PC-9 (cell line): ENCODE results near the gene C3orf20. TPM values are rescaled to one million over a fixed set of nuclear protein-coding genes. Genes with fewer than 3 reads are reported as not detected.

Experiments
- BruUV-seq: library from RNA; stranded (reverse); fragments of 400-500 nt; replicated peaks from 2 replicates; lab custom pipeline; 2021; lab: Mats Ljungman, UMichigan
- CTCF ChIA-PET: fragments of 300-600 bp; sonication (Branson Sonifier 250); formaldehyde crosslinking; loops from one replicate; lab custom pipeline; 2022; ENCODE audit warnings: antibody characterized with exemption; lab: Charles Lee
- POLR2A ChIA-PET: fragments of 300-600 bp; sonication (Branson Sonifier 250); formaldehyde crosslinking; loops from one replicate; lab custom pipeline; 2022; ENCODE audit warnings: antibody characterized with exemption; ENCODE audit not compliant: unreplicated experiment; lab: Charles Lee
- DNase-seq, 2 experiments: peaks; one replicate each; pipeline versions ENCODE4 v3.0.0 to v3.0.0-alpha.2; 2015 to 2022; ENCODE audit warnings: mixed read lengths in 1 of 2
- H2AFZ ChIP-seq: fragments of 200-600 bp; sonication (generic); 2 replicates; pipeline ENCODE4 v1.8.1; 2017; ENCODE audit warnings: antibody characterized with exemption
- H3F3A ChIP-seq: fragments of 200-600 bp; sonication (generic); 2 replicates; pipeline ENCODE4 v1.8.1; 2017; ENCODE audit warnings: antibody characterized with exemption, mild to moderate bottlenecking, low read depth; ENCODE audit not compliant: insufficient read depth
- H3K27ac ChIP-seq: fragments of 200-600 bp; sonication (generic); 2 replicates; pipeline ENCODE4 v1.6.1; 2016; ENCODE audit warnings: mixed run types
- H3K27me3 ChIP-seq: fragments of 200-600 bp; sonication (generic); 2 replicates; pipeline ENCODE4 v1.6.1; 2016; ENCODE audit warnings: low read depth, mixed run types; ENCODE audit not compliant: insufficient read depth
- H3K36me3 ChIP-seq: fragments of 200-600 bp; sonication (generic); 2 replicates; pipeline ENCODE4 v1.6.1; 2016; ENCODE audit warnings: low read depth, mixed run types
- H3K4me1 ChIP-seq: fragments of 200-600 bp; sonication (generic); replicated peaks from 2 replicates; pipeline ENCODE4 v1.6.1; 2016; ENCODE audit warnings: mixed run types; ENCODE audit not compliant: insufficient read depth
- H3K4me2 ChIP-seq: fragments of 200-600 bp; sonication (generic); 2 replicates; pipeline ENCODE4 v1.6.1; 2017; ENCODE audit warnings: mixed run types
- H3K4me3 ChIP-seq: fragments of 200-600 bp; sonication (generic); 2 replicates; pipeline ENCODE4 v1.6.1; 2016; ENCODE audit warnings: mixed run types
- H3K79me2 ChIP-seq: fragments of 200-600 bp; sonication (generic); 2 replicates; pipeline ENCODE4 v1.6.1; 2017; ENCODE audit warnings: low read depth, mixed run types
- H3K9me2 ChIP-seq: fragments of 200-600 bp; sonication (generic); 2 replicates; pipeline ENCODE4 v1.8.1; 2017; ENCODE audit warnings: mild to moderate bottlenecking; ENCODE audit not compliant: insufficient read depth
- H3K9me3 ChIP-seq: fragments of 200-600 bp; sonication (generic); 2 replicates; pipeline ENCODE4 v1.8.1; 2016; ENCODE audit warnings: low read depth; ENCODE audit not compliant: insufficient read depth
- H4K20me1 ChIP-seq: fragments of 200-600 bp; sonication (generic); 2 replicates; pipeline ENCODE4 v1.8.1; 2017; ENCODE audit not compliant: insufficient read depth
- CTCF ChIP-seq: fragments of 200-600 bp; sonication (generic); conservative IDR thresholded peaks from 2 replicates; pipeline ENCODE4 v1.6.1; 2017; ENCODE audit warnings: mixed run types, antibody characterized with exemption, mild to moderate bottlenecking, moderate library complexity
- EZH2 ChIP-seq: fragments of 200-600 bp; sonication (generic); IDR thresholded peaks from 2 replicates; pipeline ENCODE4 v1.8.0; 2017; ENCODE audit warnings: antibody characterized with exemption, low read depth
- intact Hi-C: fragments of 100-400 bp; cut with micrococcal nuclease; formaldehyde crosslinking; loops from one replicate; pipeline ENCODE4 v1.10.0; 2022; ENCODE audit not compliant: unreplicated experiment
- total RNA-seq: library from RNA; stranded (reverse); gene quantifications from 2 replicates; pipeline ENCODE4 v1.2.3, GENCODE V29; 2021

C3orf20 gene
- total RNA-seq, 1 experiment from 2014 or later, result not detected

- Histone ChIP-seq H3K27ac (no peak overlapping the region), H3K4me3 (no peak overlapping the region), H3K79me2 (no peaks in the 10 kb centered on the region), H3K4me1 (no peaks in the 10 kb centered on the region), H3K27me3 (peaks cover 16% of the 10 kb centered on the region), H3K9me2 (no peaks in the 10 kb centered on the region), H3K4me2 (no peak overlapping the region), H3K9me3 (no peaks in the 10 kb centered on the region), H3K36me3 (no peaks in the 10 kb centered on the region), H2AFZ (no peak overlapping the region), H4K20me1 (no peaks in the 10 kb centered on the region), H3F3A (no peaks in the 10 kb centered on the region)
- no TSS peak for BruUV-seq
- ChIA-PET CTCF (no interaction called here), POLR2A (no interaction called here)
- no peak for DNase-seq
- intact Hi-C loops, result no loop called here
- TF ChIP-seq EZH2, result no peak
- TF ChIP-seq CTCF, result no peak
These were observed 25.9 kb downstream of the C3orf20 start for GRCh38 chr3:14700891-14701290.

GRCh38 chr3:14701676-14702075 lies 26.7 kb downstream of the C3orf20 start:
- intact Hi-C loops, result no loop called here
- Histone ChIP-seq H2AFZ (no peak overlapping the region), H3F3A (no peaks in the 10 kb centered on the region), H3K4me2 (no peak overlapping the region), H3K36me3 (no peaks in the 10 kb centered on the region), H3K4me1 (no peaks in the 10 kb centered on the region), H3K27me3 (peaks cover 19% of the 10 kb centered on the region), H4K20me1 (no peaks in the 10 kb centered on the region), H3K9me2 (no peaks in the 10 kb centered on the region), H3K27ac (no peak overlapping the region), H3K79me2 (no peaks in the 10 kb centered on the region), H3K9me3 (no peaks in the 10 kb centered on the region), H3K4me3 (no peak overlapping the region)
- ChIA-PET CTCF (no interaction called here), POLR2A (no interaction called here)
- TF ChIP-seq EZH2 (no peak), CTCF (no peak)
- DNase-seq, result no peak
- no TSS peak for BruUV-seq

- Histone ChIP-seq H3K9me2 (no peaks in the 10 kb centered on the region), H3K4me2 (no peak overlapping the region), H3K27me3 (peaks cover 26% of the 10 kb centered on the region), H2AFZ (no peak overlapping the region), H3K4me3 (no peak overlapping the region), H3K27ac (no peak overlapping the region), H3K4me1 (no peaks in the 10 kb centered on the region), H3K36me3 (no peaks in the 10 kb centered on the region), H3F3A (no peaks in the 10 kb centered on the region), H4K20me1 (no peaks in the 10 kb centered on the region), H3K9me3 (no peaks in the 10 kb centered on the region), H3K79me2 (no peaks in the 10 kb centered on the region)
- no peak for DNase-seq
- intact Hi-C loops, result no loop called here
- ChIA-PET POLR2A (no interaction called here), CTCF (no interaction called here)
- no TSS peak for BruUV-seq
- TF ChIP-seq CTCF (no peak), EZH2 (no peak)
These were observed 28.3 kb downstream of the C3orf20 start for GRCh38 chr3:14703128-14703750.
